Inflammatory macrophage (primary cell): ENCODE data around the gene NOTCH1.
A peak's percentile ranks its signal among the peaks of the same experiment; 100 is the strongest.

Experiments
- DNase-seq, 2 donors: peaks; one replicate each; pipeline ENCODE4 v3.0.0-alpha.2; 2020 to 2022

The NOTCH1 gene

DNA sequence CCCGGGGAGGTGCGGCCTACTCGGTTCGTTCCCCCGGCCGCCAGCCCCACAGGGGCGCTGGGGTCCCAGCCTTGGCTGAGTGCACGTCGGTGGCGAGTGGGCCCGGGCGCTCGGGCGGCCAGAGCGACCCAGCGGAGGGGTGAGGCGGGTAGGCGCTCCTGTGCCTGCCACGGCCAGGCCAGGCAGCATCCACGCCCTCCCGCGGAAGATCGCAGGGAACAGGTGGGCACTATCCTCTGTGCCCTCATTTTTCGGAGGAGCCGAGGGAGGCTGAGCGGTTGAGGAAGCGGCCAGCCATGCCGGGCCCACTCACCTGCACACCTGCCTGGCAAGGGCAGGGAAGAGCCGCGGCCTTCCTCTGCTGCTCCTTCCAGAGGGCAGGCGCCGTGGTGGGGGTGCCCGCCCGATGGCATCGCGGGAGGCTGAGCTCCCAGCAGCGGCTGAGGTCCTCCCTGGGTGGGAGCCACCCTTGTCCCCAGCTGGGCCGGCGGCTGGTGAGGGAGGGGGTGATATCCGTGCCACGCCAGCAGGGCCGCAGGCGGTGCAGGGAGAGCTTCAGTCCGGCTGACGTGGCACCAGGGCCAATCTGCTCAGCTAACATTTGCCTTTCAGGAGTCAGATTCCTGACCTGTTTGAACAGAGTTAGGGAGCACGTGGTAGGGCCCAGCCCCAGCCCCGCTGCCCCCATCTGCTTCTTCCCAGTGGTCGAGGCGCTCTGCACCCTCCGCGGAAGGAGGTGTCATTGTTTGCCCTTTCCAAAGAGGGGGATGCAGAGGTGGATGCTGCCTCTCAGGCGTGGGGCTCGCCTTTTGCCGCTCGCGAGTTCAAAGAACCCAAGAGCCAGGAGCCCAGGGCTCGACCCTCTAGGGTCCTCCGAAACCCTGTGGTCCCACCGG is 61.4 kb downstream of the NOTCH1 start:
- DNase-seq, result no peak

DNA sequence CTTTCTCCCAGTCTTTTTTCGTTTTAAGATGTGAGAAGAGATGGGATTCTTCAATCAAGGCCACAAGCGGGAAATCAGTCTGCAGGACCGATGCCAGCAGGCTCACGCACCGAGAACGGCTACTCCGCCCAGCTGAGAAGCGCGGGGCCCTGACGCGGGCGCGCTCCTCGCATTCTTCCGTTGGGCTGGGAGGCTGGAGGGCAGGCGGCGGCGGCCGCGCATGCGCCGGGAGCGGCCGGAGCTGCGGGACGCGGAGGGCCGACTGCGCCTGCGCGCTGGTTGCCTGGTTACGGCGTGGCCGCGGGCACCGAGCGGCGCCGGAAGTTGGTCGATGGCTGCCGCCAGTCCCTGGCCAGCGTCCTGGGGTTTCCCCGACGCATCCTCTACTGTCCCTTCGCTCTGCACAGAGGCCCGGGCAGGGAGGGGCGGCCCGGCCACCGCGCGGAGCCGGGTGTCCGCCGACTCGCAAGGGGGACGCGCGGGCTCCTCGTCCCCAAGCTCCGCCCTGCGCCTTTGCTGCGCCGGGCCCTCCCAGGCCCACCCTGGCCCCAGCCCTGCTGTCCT is 62.2 kb downstream of the NOTCH1 start:
- DNase-seq, result peak; percentile 89 to 96

GRCh38 chr9:136482793-136483588 is 62.9 kb downstream of the NOTCH1 start, which contains the start of gene SEC16A:
Gene SEC16A (minus strand): TSS chr9:136483040. CDS start chr9:136477615, 5,425 bp downstream.
- peak; percentile 98 to 99 for DNase-seq

- peak; percentile 44 to 45 for DNase-seq
These were observed 63.6 kb downstream of the NOTCH1 start for GRCh38 chr9:136482046-136482792.

DNA sequence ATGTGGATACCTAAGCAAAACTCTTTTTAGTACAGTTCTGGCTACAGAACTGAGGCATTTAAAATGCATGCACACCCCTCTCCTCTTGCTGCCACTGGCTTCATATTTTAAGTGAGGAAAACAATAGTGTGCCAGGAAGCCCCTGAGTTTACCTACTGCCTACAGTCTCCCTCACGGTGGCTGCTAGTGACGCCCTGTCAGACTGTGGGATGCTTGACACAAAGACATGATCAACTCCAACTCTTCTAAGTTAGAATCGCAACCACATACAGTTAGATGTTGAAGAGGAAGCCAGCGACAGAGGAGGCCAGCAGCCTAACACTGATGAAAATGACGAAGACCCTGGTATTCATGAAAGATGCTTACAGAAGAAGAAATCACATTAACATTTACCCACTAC is 64.3 kb downstream of the NOTCH1 start:
- no peak for DNase-seq

- DNase-seq, result no peak
These were observed 69.3 kb downstream of the NOTCH1 start for GRCh38 chr9:136476369-136477150.

DNA sequence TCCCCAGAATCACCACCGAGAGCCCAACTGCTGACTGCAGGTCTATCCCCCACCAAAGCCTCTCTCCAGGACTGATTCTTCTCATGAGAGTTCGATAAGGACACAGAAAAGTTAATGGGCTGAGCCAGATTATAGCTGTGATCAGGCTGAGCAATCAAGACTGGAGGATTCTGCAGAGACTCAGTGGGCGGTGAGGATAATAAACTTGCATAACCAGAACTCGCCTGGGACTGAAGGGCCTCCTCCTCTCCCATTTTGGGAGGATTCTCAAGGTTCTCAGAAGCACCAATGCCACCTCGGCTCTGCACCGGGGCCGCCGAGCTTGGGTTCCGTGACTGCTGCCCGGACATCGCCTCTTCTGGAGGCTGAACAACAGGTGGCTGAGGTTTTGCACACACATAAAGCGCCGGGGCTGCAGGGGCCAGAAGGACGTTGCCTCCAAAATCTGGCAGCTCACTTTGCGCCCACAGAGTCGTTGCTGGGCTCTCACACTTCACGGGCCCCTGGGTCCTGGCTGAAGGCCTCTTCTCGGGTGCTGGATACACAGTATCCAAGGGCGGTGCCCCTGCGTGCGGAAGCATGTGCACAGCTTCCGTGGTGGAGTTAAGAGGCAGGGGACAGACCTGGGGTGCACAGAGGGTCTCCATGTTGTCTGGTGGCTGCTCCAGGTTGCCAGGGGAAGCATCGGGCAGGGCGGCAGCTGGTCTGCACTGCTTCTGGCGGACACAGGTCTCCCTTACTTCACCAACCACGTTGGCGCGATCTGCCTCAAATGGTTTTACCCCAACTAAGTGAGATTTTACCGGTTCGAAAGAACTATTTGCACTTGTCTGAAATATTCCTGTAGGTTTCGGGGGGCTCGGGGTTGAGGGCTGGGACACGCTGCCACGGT is 70.6 kb downstream of the NOTCH1 start:
- no peak for DNase-seq

DNA sequence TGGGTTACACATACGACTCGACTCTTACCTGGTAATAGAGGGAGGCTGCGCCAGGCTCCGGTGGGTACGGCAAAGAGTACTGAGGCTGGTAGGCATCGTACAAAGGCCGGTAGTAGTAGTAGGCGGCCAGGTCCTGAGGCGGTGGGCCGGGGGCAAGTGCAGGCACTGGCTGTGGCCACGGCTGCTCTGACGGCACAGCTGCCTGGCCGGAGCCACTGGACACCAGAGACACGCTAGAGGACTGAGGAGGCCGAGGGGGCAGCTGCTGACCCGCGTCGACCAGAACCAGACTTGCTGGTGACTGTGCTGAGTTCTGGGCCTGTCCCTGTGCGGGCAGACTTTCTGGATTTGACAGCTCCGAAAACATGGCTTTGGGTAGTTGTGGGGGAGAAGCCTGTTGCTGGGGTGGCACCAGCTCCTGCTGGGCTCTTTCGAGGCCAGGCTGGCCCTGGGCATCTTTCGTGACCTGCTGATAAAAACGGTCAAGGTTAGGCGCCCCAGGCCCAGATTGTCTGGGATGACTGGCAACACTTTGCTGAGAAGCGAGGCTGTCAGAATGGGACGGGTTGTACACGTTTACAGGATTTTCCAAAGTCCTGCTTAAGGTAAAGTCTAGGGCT is 71.7 kb downstream of the NOTCH1 start:
- DNase-seq, result no peak

DNA sequence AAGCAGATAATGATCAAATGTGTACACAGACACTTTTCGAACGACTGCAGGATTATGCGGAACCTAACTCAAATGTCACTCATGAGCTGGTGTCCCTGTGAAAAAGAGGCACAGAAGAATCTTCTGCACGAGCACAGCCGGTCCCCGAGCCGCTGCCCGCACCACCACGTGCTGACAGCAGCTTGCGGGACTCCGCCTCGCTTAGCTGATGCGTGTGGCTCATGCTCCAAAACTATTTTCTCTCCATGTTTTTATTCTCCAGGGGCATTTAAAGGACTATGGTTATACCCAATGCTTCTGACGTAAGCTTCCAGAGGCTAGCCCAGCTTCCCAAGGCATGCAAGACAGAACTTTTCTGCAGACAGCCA is 72.5 kb downstream of the NOTCH1 start:
- no peak for DNase-seq

GRCh38 chr9:136472640-136473353 is 73.1 kb downstream of the NOTCH1 start:
- no peak for DNase-seq

- DNase-seq, result no peak
These were observed 73.9 kb downstream of the NOTCH1 start for GRCh38 chr9:136471802-136472487.

GRCh38 chr9:136470792-136471469 is 74.9 kb downstream of the NOTCH1 start:
- no peak for DNase-seq

- no peak for DNase-seq
These were observed 75.5 kb downstream of the NOTCH1 start for GRCh38 chr9:136470356-136470755.

- no peak for DNase-seq
These were observed 78.1 kb downstream of the NOTCH1 start for GRCh38 chr9:136467766-136468165.

- no peak for DNase-seq
These were observed 79.7 kb downstream of the NOTCH1 start for GRCh38 chr9:136466155-136466541.

GRCh38 chr9:136465500-136466154 is 80.2 kb downstream of the NOTCH1 start:
- DNase-seq, result no peak

DNA sequence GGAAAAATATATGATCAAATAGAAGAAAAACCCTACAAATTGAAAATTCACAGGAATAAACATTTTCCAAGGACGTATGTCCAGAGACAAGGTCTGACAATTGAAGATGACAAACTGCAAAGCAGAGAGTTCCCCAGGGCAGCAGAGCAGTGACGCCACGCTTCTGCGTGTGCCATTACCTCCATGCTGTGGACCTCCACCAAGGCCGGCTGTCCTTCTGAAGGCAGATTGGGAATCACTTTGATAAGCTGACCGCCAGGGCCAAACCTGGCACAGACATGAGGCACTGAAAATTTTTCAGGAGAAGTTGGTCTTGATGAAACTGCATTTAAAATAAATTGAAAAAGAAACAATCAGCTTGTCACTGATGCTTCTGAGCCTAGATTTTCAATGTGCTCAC is 81.6 kb downstream of the NOTCH1 start:
- DNase-seq, result no peak

- no peak for DNase-seq
These were observed 82.3 kb downstream of the NOTCH1 start for GRCh38 chr9:136463578-136463977.
